H9 (cell line): Measurements from ENCODE around the gene MYCBPAP. TPM values are rescaled to one million over a fixed set of nuclear protein-coding genes. Genes with fewer than 3 reads are reported as not detected.

Experiments
- DNase-seq: peaks from one replicate; pipeline ENCODE4 v3.0.0-alpha.2; 2017
- H2AFZ ChIP-seq: one replicate; pipeline ENCODE4 v1.6.1; 2013; ENCODE audit warnings: mild to moderate bottlenecking, low read length, control low read depth, moderate library complexity
- H2AK5ac ChIP-seq: 2 replicates; pipeline ENCODE4 v1.6.1; 2013; ENCODE audit warnings: low read length, control low read depth, mixed read lengths; ENCODE audit not compliant: insufficient read length
- H2BK120ac ChIP-seq: one replicate; pipeline ENCODE4 v1.6.1; 2013; ENCODE audit warnings: low read depth, mild to moderate bottlenecking, low read length, control low read depth, inconsistent platforms; ENCODE audit not compliant: poor library complexity, severe bottlenecking
- H2BK12ac ChIP-seq: 2 replicates; pipeline ENCODE4 v1.6.1; 2013; ENCODE audit warnings: low read length, control low read depth, mixed read lengths, low read depth; ENCODE audit not compliant: insufficient read length
- H2BK15ac ChIP-seq: 2 replicates; pipeline ENCODE4 v1.6.1; 2013; ENCODE audit warnings: low read depth, low read length, control low read depth
- H2BK20ac ChIP-seq: one replicate; pipeline ENCODE4 v1.6.1; 2013; ENCODE audit warnings: low read depth, mild to moderate bottlenecking, low read length, control low read depth, inconsistent platforms; ENCODE audit not compliant: poor library complexity, severe bottlenecking
- H2BK5ac ChIP-seq: 2 replicates; pipeline ENCODE4 v1.6.1; 2013; ENCODE audit warnings: low read length, control low read depth, mixed read lengths; ENCODE audit not compliant: insufficient read length
- H3K14ac ChIP-seq: 2 replicates; pipeline ENCODE4 v1.6.1; 2013; ENCODE audit warnings: low read length, control low read depth; ENCODE audit not compliant: insufficient read depth
- H3K18ac ChIP-seq: 2 replicates; pipeline ENCODE4 v1.6.1; 2013; ENCODE audit warnings: low read depth, mild to moderate bottlenecking, mixed read lengths, low read length, control low read depth; ENCODE audit not compliant: insufficient read length
- H3K23ac ChIP-seq: 2 replicates; pipeline ENCODE4 v1.6.1; 2013; ENCODE audit warnings: low read length, control low read depth, mixed read lengths, low read depth; ENCODE audit not compliant: insufficient read length
- H3K23me2 ChIP-seq: 2 replicates; pipeline ENCODE4 v1.6.1; 2013; ENCODE audit warnings: low read depth, mild to moderate bottlenecking, mixed read lengths, low read length, control low read depth; ENCODE audit not compliant: insufficient read length, poor library complexity, severe bottlenecking
- H3K27ac ChIP-seq: 2 replicates; pipeline ENCODE4 v1.5.1; 2013; ENCODE audit warnings: low read length, control low read depth, mixed read lengths, low read depth; ENCODE audit not compliant: insufficient read length
- H3K27me3 ChIP-seq: 2 replicates; pipeline ENCODE4 v1.6.1; 2013; ENCODE audit warnings: low read length, control low read depth, inconsistent platforms; ENCODE audit not compliant: insufficient read depth
- H3K4ac ChIP-seq: 2 replicates; pipeline ENCODE4 v1.6.1; 2013; ENCODE audit warnings: low read depth, mild to moderate bottlenecking, control low read depth, inconsistent platforms, low read length, moderate library complexity
- H3K4me1 ChIP-seq: 2 replicates; pipeline ENCODE4 v1.6.1; 2013; ENCODE audit warnings: low read length, control low read depth, inconsistent platforms; ENCODE audit not compliant: insufficient read depth
- H3K4me2 ChIP-seq: 2 replicates; pipeline ENCODE4 v1.6.1; 2013; ENCODE audit warnings: low read length, control low read depth, mixed read lengths; ENCODE audit not compliant: insufficient read length, insufficient read depth
- H3K56ac ChIP-seq: 2 replicates; pipeline ENCODE4 v1.6.1; 2013; ENCODE audit warnings: low read depth, mild to moderate bottlenecking, mixed read lengths, low read length, control low read depth; ENCODE audit not compliant: insufficient read length
- H3K79me1 ChIP-seq: 2 replicates; pipeline ENCODE4 v1.6.1; 2013; ENCODE audit warnings: low read depth, mild to moderate bottlenecking, moderate library complexity, low read length, control low read depth, inconsistent platforms; ENCODE audit not compliant: insufficient read depth, poor library complexity, severe bottlenecking
- H3K79me2 ChIP-seq: 2 replicates; pipeline ENCODE4 v1.6.1; 2013; ENCODE audit warnings: low read length, control low read depth, inconsistent platforms; ENCODE audit not compliant: insufficient read depth
- H3K9ac ChIP-seq: 2 replicates; pipeline ENCODE4 v1.6.1; 2013; ENCODE audit warnings: low read length, control low read depth, mixed read lengths; ENCODE audit not compliant: insufficient read length; ENCODE audit errors: extremely low read depth
- H3K9me3 ChIP-seq: one replicate; pipeline ENCODE4 v1.6.1; 2013; ENCODE audit warnings: low read depth, low read length, inconsistent platforms; ENCODE audit not compliant: control insufficient read depth
- H3T11ph ChIP-seq: one replicate; pipeline ENCODE4 v1.6.1; 2013; ENCODE audit warnings: mild to moderate bottlenecking, low read length, control low read depth, inconsistent platforms
- H4K20me1 ChIP-seq: one replicate; pipeline ENCODE4 v1.6.1; 2013; ENCODE audit not compliant: control insufficient read depth, insufficient read length, insufficient read depth
- H4K5ac ChIP-seq: 2 replicates; pipeline ENCODE4 v1.6.1; 2013; ENCODE audit warnings: low read depth, mild to moderate bottlenecking, mixed read lengths, low read length, control low read depth; ENCODE audit not compliant: insufficient read length
- H4K8ac ChIP-seq: replicated peaks from 2 replicates; pipeline ENCODE4 v1.6.1; 2013; ENCODE audit warnings: low read length, control low read depth, mixed read lengths, low read depth; ENCODE audit not compliant: insufficient read length
- H4K91ac ChIP-seq: 2 replicates; pipeline ENCODE4 v1.6.1; 2013; ENCODE audit warnings: low read depth, mild to moderate bottlenecking, moderate library complexity, mixed read lengths, low read length, control low read depth; ENCODE audit not compliant: insufficient read length
- H3K27ac Mint-ChIP-seq, 3 experiments: 2 replicates in 2 of 3; 3 replicates in 1 of 3; pipeline ENCODE4 v1.8.0; 2020 to 2021; ENCODE audit warnings: mixed read lengths in 3 of 3, mild to moderate bottlenecking in 1 of 3, moderate library complexity in 1 of 3
- H3K27me3 Mint-ChIP-seq: 2 replicates; pipeline ENCODE4 v1.8.0; 2021; ENCODE audit warnings: low read depth, mild to moderate bottlenecking, moderate library complexity, mixed read lengths
- H3K36me3 Mint-ChIP-seq, 3 experiments: 2 replicates in 2 of 3; 3 replicates in 1 of 3; pipeline ENCODE4 v1.8.0; 2020 to 2021; ENCODE audit warnings: low read depth in 3 of 3, mixed read lengths in 3 of 3; ENCODE audit not compliant: insufficient read depth in 1 of 3
- H3K4me1 Mint-ChIP-seq, 2 experiments: 2 replicates each; pipeline ENCODE4 v1.8.0; 2020; ENCODE audit warnings: mixed read lengths in 2 of 2
- H3K4me3 Mint-ChIP-seq, 2 experiments: 2 replicates in 1 of 2; 3 replicates in 1 of 2; pipeline ENCODE4 v1.8.0; 2020 to 2021; ENCODE audit warnings: mild to moderate bottlenecking in 2 of 2, mixed read lengths in 2 of 2, moderate library complexity in 1 of 2
- H3K9me3 Mint-ChIP-seq, 2 experiments: 2 replicates in 1 of 2; 3 replicates in 1 of 2; pipeline ENCODE4 v1.8.0; 2020; ENCODE audit warnings: mild to moderate bottlenecking in 2 of 2, mixed read lengths in 2 of 2, moderate library complexity in 1 of 2
- WGBS: extraction: QIAGEN DNeasy Blood & Tissue Kit; methylation state at CpG from one replicate; pipeline ENCODE4 v1.1.7; 2013; ENCODE audit warnings: missing lambda C conversion rate, low lambda C conversion rate, mixed read lengths; ENCODE audit not compliant: insufficient read length; ENCODE audit errors: extremely low coverage; 5-methylcytosine and 5-hydroxymethylcytosine counted together
- total RNA-seq: library from RNA; stranded (reverse); gene quantifications from 2 replicates; pipeline ENCODE4 v1.2.1, GENCODE V29; 2021
- TF ChIP-seq, protein P1 (sequence below): fragments of 200-600 bp; sonication (generic); conservative IDR thresholded peaks from 3 replicates; pipeline ENCODE4 v1.8.0; 2021; ENCODE audit warnings: antibody characterized with exemption, mild to moderate bottlenecking

The MYCBPAP gene
- total RNA-seq, 1 experiment from 2014 or later, result 1.7 TPM

DNA sequence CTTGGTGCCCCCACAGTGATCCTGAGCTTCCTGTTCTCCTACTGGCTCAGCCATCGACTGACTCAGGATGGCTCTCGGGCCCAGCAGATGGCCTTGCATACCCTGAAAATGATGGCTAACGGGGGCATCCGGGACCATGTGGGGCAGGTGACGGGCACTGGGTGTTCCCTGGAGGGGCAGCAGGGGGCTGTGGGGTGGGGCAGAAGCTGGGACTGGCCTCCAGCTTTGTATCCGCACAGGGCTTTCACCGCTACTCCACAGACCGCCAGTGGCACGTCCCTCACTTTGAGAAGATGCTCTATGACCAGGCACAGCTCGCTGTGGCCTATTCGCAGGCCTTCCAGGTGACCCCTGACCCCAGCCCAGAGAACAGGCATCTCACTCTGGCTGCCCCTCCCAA, 41.7 kb downstream of the MYCBPAP start:
- peaks cover 16% of the 10 kb centered on the region for H3K27me3 Mint-ChIP-seq
- Histone ChIP-seq H2BK15ac (no peak overlapping the region), H2BK5ac (no peak overlapping the region), H3K23ac (no peak overlapping the region), H3K27ac (no peak overlapping the region), H3K18ac (no peak overlapping the region), H2BK12ac (no peak overlapping the region), H2BK120ac (no peak overlapping the region), H3K14ac (no peak overlapping the region), H4K20me1 (no peaks in the 10 kb centered on the region), H2AK5ac (no peak overlapping the region), H4K8ac (no peak overlapping the region), H3K4me1 (no peaks in the 10 kb centered on the region; the same call in 1 of the 2 replicates), H2BK20ac (no peak overlapping the region), H3K79me1 (no peaks in the 10 kb centered on the region), H3K56ac (no peak overlapping the region), H3K27me3 (no peaks in the 10 kb centered on the region), H4K91ac (no peak overlapping the region), H3K4ac (no peak overlapping the region), H3K23me2 (no peaks in the 10 kb centered on the region), H3K79me2 (no peaks in the 10 kb centered on the region), H4K5ac (no peak overlapping the region), H3T11ph (no peak overlapping the region), H3K4me2 (no peak overlapping the region), H3K9ac (no peak overlapping the region), H3K9me3 (no peaks in the 10 kb centered on the region), H2AFZ (no peak overlapping the region)
- H3K4me3 Mint-ChIP-seq, result no peak overlapping the region
- H3K27ac Mint-ChIP-seq, result no peak overlapping the region
- TF ChIP-seq, protein P1, sequence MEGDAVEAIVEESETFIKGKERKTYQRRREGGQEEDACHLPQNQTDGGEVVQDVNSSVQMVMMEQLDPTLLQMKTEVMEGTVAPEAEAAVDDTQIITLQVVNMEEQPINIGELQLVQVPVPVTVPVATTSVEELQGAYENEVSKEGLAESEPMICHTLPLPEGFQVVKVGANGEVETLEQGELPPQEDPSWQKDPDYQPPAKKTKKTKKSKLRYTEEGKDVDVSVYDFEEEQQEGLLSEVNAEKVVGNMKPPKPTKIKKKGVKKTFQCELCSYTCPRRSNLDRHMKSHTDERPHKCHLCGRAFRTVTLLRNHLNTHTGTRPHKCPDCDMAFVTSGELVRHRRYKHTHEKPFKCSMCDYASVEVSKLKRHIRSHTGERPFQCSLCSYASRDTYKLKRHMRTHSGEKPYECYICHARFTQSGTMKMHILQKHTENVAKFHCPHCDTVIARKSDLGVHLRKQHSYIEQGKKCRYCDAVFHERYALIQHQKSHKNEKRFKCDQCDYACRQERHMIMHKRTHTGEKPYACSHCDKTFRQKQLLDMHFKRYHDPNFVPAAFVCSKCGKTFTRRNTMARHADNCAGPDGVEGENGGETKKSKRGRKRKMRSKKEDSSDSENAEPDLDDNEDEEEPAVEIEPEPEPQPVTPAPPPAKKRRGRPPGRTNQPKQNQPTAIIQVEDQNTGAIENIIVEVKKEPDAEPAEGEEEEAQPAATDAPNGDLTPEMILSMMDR, result no peak
- peaks cover 8 to 11% of the 10 kb centered on the region in 2 experiments; a peak in 2 of 4 replicates for H3K4me1 Mint-ChIP-seq
- H3K36me3 Mint-ChIP-seq, result no peaks in the 10 kb centered on the region; a peak in 1 of 7 replicates
- DNase-seq, result no peak
- H3K9me3 Mint-ChIP-seq, result no peaks in the 10 kb centered on the region; a peak in 1 of 5 replicates
- no CpG with 5 or more reads among the region's 11 CpGs for WGBS
